ENCODE results near the gene ATP8A1.
"Not testable (repeated sequence)": the region's sequence is repeated elsewhere in the genome, so short reads cannot be mapped to it uniquely, and the experiment has no call there.

The ATP8A1 gene

GRCh38 chr4:42397635-42398170 lies 259.2 kb downstream of the ATP8A1 start:
- DNase-seq: no peak

- DNase-seq: no peak
Observed at GRCh38 chr4:42396752-42397634, 259.9 kb downstream of the ATP8A1 start, which contains the start of gene SHISA3. Gene SHISA3, plus strand, starts transcription at chr4:42397488. Its CDS starts 569 bp downstream, at chr4:42398057.

- DNase-seq: no peak
Observed at GRCh38 chr4:42396361-42396751, 260.5 kb downstream of the ATP8A1 start.

GRCh38 chr4:42395595-42395994 lies 261.3 kb downstream of the ATP8A1 start:
- no peak for DNase-seq

- no peak for DNase-seq
Observed at GRCh38 chr4:42392436-42392835, 264.5 kb downstream of the ATP8A1 start.

- DNase-seq: no peak
Observed at GRCh38 chr4:42391981-42392380, 264.9 kb downstream of the ATP8A1 start.

GRCh38 chr4:42391355-42391664 lies 265.6 kb downstream of the ATP8A1 start:
- no peak for DNase-seq

- DNase-seq: no peak
Observed at GRCh38 chr4:42390622-42391354, 266.1 kb downstream of the ATP8A1 start.

GRCh38 chr4:42385516-42385915 lies 271.4 kb downstream of the ATP8A1 start:
- DNase-seq: no peak

- DNase-seq: no peak
Observed at GRCh38 chr4:42381666-42382065, 275.2 kb downstream of the ATP8A1 start.

- DNase-seq: no peak
Observed at GRCh38 chr4:42377497-42377896, 279.4 kb downstream of the ATP8A1 start.

- DNase-seq: not testable (repeated sequence)
Observed at GRCh38 chr4:42372303-42372702, 284.6 kb downstream of the ATP8A1 start.

- peak; percentile 24 for DNase-seq
Observed at GRCh38 chr4:42371305-42372252, 285.3 kb downstream of the ATP8A1 start.

GRCh38 chr4:42369489-42369888 lies 287.4 kb downstream of the ATP8A1 start:
- DNase-seq: no peak

GRCh38 chr4:42366959-42367358 lies 289.9 kb downstream of the ATP8A1 start:
- DNase-seq: no peak

- no peak for DNase-seq
Observed at GRCh38 chr4:42364266-42365053, 292.4 kb downstream of the ATP8A1 start.

GRCh38 chr4:42363614-42364013 lies 293.3 kb downstream of the ATP8A1 start:
- DNase-seq: no peak

GRCh38 chr4:42362591-42362990 lies 294.3 kb downstream of the ATP8A1 start:
- no peak for DNase-seq

- no peak for DNase-seq
Observed at GRCh38 chr4:42361456-42361855, 295.4 kb downstream of the ATP8A1 start.

- DNase-seq: no peak
Observed at GRCh38 chr4:42360256-42360669, 296.6 kb downstream of the ATP8A1 start.

GRCh38 chr4:42359711-42360110 lies 297.2 kb downstream of the ATP8A1 start:
- no peak for DNase-seq

Data from GDM1 (cell line).